GM18870 (cell line): ENCODE data around the gene PCBP2.
"Not testable (repeated sequence)": the region's sequence is repeated elsewhere in the genome, so short reads cannot be mapped to it uniquely, and the experiment has no call there.

Source experiments
- ATAC-seq: cut with Tn5 transposase; IDR thresholded peaks from one replicate; pipeline ENCODE4 v1.9.1; 2021; ENCODE audit warnings: moderate library complexity; ENCODE audit not compliant: unreplicated experiment

The PCBP2 gene

DNA sequence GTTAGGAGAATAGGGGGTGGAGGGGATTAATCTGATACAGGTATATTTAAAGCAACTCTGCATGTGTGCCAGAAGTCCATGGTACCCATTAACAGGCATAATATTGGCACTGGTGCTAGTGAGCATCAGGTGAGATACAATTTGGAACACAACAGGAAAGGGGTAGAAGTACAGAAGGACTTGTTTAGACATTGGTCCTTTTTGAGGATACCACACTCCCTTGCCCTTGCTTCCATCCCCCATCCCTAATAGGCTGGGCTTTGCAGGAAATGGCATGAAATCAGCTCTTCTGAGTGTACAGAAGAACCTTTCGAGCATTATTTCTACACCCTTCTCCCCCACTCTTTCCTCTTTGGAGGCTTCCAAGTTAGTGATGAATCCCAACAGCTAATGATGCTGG lies 16.4 kb downstream of the PCBP2 start:
- no peak for ATAC-seq

DNA sequence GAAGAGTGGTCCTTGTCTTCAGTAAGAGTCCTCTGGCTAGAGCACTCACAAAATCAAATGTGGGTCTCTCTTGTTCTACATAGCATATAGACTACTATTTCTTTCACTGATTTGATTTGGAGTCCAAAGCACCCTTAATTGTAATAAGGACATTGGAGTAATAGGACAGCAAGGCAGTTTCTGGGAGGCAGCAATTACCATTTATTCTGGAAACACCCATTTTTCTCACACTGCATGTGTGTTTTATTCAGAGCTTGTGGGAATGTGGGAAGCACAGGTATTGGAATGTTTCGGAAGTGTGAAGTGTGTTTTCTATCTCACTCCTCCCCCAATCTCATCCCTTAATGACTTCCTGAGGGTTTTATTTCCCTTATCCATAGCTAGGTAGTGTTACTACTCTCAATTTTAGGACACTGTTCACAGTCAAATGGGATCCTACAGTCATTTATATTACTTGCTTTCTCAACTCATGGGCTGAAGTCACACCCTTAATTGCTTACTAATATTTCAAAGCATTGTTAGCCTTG lies 20.2 kb downstream of the PCBP2 start:
- no peak for ATAC-seq

DNA sequence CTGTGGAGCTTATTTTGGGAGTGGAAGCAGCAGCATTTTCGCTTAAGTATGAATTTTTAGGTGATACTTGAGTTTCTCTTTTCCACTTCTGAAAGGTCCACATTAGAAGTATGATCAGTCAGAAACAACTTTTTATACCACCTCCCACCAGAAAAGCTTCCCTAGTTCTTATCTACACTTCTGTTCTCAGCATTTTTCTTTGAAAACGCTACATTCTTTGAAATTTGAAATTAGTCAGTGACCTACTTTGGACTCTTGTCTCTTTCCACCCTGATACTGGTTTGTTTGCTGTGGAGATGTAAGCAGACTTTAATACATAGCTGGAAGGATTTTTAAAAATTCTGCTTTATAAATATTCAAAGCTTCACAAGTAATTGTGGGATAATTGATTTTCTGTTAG lies 22.2 kb downstream of the PCBP2 start:
- no peak for ATAC-seq

DNA sequence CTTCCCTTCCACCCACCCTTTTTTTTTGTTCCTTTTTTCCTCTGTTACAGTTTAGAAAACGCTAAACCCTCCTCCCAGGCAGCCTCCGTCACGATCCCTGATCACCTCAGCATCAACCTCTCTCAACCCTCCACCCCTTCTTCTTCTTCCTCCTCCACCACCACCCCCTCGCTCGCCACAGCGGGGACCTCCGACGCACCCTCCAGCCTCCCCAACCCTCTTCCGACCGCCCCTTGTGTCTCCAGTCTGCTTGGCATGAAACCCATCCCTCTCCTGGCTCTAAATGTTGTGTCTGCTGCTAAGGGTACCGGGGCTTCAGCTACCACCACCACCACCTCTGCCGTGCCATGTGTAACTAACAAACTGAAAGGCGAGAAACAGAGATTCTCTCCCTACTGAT lies 22.9 kb downstream of the PCBP2 start:
- ATAC-seq: no peak

DNA sequence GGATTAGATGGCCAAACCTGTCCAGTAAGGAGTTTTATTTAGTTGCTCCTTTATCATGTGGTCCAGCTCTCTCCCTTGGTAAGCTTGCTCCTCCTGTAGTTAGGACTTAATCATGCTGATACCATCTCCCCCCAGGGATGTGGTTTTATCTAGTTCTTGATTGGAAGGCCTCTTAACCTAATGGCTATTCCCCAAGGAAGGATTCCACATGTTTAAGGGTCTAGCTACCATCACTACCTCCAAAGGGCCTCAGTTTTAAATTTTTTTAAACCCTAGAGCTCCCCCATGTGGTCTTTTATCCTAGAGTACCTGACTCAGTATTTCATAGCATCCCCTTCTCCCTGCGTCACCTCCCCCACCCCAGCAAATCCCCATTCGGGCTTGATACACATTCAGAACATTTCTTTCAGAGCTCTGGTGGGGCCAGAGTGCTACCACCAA lies 24.9 kb downstream of the PCBP2 start:
- no peak for ATAC-seq

DNA sequence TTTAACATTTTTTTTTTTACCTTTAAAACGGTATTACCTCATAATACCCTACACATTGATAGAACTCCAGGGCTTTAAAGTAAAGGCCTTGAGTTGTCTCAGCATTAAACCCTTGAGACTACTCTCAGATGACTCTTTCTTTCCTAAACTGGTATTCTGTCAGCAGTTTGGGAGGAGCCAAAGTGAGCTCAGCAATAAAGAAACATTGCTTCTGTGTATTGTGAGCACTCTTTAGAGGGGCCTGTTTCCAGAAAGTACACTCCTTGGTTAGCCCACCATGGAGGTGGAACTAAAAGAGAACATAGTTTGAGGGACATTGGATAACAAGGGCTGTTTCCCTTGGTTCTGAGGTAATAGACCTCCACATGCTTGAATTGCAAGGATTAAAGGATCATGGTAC lies 27.0 kb downstream of the PCBP2 start:
- no peak for ATAC-seq

DNA sequence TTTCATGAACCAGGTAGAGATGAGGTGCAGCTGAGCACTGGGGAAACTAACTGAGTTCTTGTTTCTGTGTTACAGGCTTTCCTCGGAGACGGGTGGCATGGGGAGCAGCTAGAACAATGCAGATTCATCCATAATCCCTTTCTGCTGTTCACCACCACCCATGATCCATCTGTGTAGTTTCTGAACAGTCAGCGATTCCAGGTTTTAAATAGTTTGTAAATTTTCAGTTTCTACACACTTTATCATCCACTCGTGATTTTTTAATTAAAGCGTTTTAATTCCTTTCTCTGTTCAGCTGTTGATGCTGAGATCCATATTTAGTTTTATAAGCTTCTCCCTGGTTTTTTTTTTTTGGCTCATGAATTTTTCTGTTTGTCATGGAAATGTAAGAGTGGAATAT lies 27.4 kb downstream of the PCBP2 start:
- ATAC-seq: no peak

DNA sequence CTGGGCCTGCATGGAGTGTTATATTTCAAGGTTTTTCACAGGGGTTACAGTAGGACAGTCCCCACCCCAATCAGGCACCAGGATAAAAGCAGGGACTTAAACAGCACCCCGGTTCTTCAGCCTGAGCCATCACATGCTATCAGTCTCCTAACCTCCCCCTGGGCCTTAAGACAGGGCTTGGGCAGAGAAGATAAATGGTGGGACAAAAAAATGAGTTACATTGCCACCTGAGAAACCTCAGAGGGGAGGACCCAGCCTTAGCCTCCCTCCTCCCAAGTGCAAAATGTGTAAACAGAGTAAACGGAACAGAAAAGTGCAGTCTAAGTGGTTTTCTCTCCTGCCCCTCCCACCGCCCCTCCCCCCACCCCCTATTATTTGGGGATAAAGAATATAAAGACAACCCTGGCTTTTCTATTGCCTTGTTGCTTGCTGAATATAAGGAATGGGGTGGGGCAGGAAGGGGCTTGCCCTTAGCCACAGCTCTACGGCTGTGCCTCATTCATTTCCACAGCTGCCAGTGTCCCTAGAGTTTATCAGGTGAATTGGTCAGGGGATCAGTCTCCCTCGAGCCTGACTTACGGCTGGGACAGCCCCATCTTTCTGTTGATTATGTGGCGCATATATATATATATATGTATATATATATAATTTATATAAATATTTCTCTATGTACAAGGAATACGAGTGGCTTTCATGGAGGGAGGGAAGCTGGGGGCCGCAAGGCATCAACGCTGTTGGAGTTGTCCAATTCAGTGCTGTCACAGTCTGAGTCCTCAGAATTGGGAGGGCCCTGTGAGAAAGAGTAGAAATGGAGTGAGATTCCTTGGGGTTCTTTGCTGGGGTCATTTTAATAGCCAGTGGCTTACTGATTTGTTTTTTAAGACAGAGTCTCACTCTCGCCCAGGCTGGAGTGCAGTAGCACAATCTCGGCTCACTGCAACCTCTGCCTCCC lies 28.9 kb downstream of the PCBP2 start:
- ATAC-seq: no peak

DNA sequence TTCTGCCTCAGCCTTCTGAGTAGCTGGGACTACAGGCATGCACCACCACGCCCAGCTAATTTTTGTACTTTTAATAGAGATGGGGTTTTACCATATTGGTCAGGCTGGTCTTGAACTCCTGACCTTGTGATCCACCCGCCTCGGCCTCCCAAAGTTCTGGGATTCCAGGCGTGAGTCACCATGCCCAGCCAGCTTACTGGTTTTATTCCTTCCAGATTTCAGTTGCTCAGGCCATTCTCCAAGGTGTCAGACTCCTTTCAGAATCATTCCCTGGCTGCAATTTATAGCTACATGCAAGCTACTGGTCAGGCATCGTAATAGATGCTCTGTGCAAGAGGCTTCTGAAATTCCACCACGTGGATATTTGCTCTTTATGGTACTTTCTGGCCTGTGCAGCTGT lies 29.6 kb downstream of the PCBP2 start:
- ATAC-seq: not testable (repeated sequence)

DNA sequence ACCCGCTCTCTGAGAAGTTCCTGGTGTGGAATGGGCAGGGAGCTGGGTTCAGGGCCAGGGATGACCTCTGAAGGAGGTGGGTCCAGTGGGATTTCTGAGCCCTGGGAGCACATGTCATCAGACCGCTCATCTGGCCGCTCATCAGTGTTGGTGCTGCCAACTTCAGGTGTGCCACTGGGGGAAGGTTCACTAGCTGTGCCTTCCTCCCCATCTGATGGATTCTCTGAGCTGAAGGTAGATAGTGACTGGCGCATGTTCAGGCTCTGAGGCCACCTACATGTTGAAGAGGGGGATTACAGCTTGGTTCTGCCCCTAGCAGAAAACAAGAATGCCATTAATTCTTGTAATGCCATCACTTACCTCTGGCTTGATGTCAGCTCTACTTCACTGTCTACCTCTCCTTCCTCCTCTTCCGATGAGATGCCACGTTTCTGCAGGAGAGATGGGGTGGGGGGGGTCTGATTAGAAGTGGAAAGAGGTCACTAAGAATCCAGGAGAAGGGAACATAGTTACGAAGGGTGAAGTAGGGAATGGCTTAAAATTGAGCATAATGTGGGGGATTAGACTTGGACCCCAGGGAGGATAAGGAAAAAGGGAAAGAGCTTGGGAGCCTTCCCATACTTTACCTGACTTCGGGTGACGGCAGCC lies 30.2 kb downstream of the PCBP2 start:
- no peak for ATAC-seq

DNA sequence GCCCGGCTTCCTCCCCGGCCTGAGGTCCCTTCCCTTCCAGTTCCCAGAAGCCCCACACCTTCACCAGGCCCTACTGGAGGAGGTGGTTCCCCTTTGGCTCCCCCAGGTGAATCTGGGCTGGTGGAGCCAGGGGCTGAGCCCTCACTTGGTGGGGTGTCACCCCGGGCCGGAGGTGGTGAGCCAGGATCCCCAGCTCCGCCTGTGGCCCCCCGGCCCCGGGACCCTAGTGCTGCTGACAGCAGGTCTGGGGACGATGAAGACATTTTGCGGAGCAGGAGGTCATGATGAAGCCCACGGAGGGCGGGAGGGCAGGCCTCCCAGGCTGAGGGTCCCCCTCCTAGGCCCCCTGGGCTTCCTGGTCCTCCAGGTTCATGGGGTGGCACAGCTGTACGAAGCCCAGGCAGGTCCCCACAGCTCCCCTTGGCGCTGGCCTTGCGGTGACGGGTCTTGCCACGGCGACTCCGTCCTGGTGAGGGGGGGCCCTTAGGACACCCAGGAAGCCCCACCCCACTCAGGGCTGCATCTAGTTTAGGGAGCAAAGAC lies 30.8 kb downstream of the PCBP2 start:
- no peak for ATAC-seq

DNA sequence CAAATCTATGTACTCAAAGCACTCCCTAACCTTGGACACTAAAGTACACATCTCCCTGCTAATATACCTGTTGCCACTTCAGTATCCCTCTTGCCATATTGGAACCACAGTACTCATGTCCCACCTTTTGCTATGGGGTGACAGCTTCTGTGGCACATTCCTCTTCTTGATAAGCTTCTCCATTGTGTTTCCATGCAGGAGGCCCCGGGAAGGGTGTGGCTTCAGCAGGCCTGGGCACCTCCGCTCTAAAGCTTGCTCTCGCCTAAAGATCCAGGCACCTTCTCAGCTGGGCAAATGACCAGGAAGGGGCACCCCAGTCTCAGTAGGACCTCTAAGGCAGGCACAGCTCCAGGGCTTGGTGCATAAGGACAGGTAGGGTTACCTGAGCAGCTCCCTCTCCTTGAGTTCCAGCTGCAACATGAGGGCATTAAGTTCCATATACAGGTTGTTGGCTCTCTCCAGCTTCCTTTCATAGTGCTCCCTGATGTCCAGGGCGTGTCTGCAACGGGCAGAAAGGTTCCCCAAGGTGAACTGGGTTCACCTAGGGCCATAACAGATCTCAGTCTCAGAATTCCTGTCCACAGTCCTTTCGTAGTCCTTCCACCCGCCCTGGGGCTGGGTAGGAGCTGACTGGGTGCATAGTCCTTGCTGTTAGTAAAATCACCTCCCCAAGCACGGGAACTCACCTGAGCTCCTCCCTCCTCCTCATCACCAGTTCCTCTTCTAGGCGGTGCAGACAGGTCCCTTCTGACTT lies 31.5 kb downstream of the PCBP2 start:
- no peak for ATAC-seq

DNA sequence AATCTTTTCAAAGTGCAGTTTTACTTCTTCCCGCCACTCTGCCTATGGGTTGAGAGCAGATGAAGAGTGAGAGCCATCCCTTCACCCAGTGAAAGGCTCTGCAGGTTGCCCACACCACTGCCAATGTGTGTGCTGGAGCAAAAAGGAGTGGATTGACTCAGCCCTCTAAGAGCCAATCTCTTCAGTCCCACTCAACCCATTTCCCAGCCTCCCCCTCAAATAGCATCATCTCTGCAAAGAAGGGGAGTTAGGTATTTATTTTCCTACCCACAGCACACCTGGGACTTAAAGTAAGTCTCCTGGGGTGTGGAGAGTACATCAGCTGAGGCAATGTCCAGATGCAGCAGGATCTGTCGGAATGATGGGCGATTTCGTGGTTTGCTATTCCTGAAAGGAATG lies 32.1 kb downstream of the PCBP2 start:
- ATAC-seq: no peak

DNA sequence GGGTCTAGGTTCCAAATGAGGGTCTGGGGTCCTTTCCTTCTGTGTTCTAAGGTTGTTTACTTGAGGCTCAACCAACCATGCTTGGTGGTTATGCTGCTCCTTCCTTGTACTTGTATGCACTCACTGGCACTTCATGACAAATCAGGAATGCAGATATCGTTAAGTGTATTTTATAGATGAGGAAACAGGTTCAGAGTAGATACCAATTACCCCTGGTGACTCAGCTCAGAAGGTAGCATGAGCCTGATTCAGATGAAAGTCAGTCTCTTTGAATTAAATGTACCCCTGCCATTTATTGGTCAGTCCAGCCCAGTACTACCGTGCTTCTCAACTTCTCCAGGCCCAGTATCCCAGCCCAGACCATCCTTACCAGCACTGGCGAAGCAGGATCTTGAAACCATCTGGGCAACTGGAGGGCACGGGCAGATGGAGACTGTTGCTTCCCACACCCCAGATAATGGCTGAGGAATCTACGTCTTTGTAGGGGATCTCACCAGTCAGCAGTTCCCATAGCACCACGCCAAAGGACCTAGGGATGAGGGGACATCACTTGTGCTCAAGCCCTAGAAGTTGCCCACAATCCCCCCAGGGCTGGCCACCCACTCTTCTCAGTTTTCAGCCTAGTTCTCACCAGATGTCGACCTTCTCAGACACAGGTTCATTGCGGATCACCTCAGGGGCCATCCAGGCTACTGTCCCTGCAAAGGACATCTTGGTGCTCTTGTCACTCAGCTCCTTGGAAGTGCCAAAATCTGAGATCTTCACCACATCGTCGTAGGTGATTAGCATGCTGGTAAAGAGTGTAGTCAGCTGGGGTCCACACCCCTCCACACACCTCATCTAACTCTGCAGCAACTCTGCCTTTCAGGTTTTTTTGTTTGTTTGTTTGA lies 33.0 kb downstream of the PCBP2 start:
- ATAC-seq: no peak

DNA sequence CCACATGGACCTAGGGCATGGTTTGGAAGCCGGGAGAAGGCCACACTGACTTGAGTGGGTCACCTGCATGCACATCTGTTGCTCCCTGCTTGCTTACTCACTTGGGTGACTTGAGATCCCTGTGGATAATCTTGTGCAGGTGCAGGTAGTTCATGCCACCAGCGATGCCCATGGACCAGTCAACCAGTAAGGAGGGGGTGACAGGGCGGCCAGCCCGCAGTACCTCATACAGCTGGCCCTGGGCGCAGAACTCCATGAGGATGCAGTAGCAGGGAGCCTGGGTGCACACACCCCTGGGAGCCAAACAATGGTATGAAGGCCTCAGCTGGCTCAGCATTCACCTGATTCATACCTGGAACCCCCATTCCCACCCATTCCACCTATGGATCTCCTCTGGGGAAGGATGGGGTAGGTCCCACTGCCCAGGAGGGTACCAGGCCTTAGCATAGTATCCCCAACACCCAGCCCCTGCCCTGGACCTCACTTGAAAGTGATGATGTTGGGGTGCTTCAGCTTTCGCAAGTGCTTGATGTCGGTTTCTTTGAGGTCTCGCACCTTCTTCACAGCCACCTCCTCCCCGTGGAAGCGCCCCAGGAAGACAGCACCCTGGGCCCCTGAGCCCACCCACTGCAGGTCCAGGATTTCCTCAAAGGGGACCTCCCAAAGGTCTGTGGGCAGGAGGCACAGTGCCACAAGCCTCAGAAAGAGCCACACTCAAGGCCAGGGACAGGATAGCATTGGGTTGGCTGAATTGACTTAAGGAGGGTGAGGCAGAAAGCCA lies 34.2 kb downstream of the PCBP2 start:
- no peak for ATAC-seq

DNA sequence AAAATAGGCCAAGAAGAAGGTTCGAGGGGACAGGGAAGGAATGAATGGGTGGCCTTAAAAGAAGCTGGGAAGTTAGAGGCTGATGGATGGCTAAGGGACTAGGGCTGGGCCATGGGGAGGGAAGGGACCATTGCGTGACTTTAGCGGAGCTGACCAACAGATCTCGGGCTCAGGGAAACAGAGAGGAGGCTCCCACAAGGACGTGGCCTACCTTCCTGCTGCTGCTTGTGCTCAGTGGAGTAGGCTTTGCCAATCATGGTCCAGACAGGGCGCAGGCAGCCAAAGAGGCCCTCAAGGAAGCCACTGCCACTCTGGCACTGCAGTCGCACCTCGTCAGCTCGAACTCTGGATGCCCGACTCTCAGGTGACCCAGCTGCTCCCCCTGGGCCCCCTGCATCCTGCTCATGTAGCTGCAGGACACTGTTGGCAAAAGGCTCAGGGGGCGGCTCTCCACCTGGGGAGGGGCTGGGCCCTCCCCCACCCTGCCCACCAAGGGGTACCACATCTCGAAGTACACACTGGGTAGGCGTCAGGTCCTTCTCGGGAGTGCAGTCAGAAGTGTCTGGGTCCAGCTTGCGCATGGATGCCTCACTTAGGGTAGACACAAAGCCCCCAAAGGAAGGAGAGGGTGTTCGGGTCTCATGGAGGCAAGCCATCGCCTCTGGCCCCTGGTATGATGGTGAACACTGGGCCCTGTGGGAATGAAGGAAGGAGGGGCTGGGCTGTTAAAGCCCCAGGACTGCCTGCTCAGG lies 35.0 kb downstream of the PCBP2 start:
- ATAC-seq: no peak

DNA sequence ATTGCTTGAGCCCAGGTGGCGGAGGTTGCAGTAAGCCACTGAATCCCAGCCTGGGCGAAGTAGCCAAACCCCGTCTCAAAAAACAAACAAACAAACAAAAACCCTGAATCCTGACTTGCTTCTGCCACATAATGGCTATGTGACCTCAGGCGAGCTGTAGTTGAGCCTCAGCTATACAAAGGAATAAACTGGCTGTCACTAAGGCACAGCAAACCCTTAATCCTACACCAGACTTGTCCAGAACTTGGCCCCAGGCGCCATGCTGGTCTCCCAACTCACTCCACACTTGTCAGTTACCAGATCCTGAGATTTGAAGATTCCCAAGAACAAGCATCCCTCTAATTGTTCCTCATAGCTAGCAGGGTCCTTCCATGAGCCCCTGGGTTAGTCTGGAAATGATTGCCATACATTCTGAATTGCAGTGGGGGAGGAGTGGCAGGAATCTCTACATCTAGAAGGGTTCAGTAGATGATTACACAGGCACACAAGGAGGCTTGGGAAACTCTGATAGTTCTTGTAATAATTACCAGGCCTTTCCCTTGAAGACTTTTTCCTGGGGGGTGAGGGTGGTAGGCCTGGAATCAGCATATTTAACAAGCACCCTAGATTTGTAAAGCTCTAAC lies 37.5 kb downstream of the PCBP2 start:
- no peak for ATAC-seq

DNA sequence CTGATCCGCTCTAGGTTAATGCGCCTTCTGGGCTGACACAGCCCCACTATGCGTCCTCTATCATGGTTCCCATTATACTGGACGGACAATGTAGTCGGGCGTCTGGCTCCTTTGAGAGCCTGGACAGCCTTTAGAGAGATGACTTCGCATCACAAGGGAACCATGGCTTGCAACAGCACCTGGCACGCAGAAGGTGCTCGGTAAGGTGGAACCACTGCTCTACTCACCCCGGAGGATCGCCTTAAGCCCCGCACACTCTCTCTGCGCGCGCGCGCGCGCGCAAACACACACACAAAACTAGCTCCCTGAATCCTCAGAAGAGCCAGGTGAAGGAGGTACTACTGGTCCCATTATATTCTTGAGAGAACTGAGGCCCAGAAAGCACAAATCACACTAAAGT lies 40.3 kb downstream of the PCBP2 start:
- no peak for ATAC-seq
